ENCODE results near the gene PRAMEF9. TPM values are rescaled to one million over a fixed set of nuclear protein-coding genes. Genes with fewer than 3 reads are reported as not detected.
"Not testable (repeated sequence)": the region's sequence is repeated elsewhere in the genome, so short reads cannot be mapped to it uniquely, and the experiment has no call there.

PRAMEF9 gene
- polyA plus RNA-seq (2013, experiment 1 of 2; ENCODE audit: insufficient read length): not detected
- not detected for polyA plus RNA-seq (2013, experiment 2 of 2; ENCODE audit: insufficient read length)

- DNase-seq: not testable (repeated sequence)
Measured at GRCh38 chr1:13171548-13171947, at the start of gene PRAMEF9. Gene PRAMEF9, plus strand, starts transcription at chr1:13171848. Its CDS starts 3,433 bp downstream, at chr1:13175281.

- not testable (repeated sequence) for DNase-seq
Measured at GRCh38 chr1:13155909-13156308, 15.7 kb upstream of the PRAMEF9 start, which contains the start of gene PRAMEF26. Gene PRAMEF26, minus strand, starts transcription at chr1:13156009. Its CDS starts 2,914 bp downstream, at chr1:13153095.

DNA sequence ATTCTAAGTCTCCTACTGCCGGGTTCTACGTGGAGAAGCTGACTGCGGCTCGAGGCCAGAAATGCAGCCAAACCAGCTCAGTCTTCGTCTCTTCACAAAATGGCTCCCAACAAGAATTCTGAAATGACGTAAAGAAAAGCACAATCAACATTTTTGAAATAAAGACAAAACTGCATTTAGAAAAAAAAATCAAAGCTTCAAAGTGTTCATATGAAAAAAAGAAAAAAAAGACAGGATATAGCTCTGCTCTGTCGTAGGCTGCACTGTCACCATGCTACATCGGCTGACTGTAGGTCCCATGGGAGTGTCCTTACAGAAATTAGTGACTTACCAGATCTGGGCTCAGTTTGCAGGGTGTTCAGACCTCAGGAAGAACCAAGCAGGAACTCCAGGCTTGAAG, 6.1 kb upstream of the PRAMEF9 start, which contains the start of gene HNRNPCL4:
Gene HNRNPCL4 (minus strand): TSS at position 101 of the 400 bp plus-strand sequence. CDS start 164 bp downstream, outside the sequence.
- not testable (repeated sequence) for DNase-seq

DNA sequence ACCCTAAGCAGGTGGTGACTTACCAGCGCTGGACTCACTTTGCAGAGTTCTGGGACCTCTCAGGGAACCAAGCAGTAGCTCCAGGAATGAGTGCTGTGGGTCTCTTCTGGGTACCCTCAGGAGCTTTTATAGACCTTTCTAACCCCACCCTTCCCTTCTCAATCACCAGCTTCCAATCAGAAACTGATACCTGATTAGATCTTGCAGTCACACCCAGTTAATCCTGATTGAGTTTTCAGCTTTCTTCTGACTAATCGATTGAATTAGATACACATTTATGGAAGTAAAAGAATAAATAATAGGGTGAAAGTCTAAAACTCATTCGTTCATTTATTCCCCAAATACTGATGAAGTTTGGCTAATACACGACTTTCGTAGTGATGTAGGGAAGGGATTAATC, 29.7 kb downstream of the PRAMEF9 start, which contains the start of gene PRAMEF13:
Gene PRAMEF13 (minus strand): TSS at position 101 of the 400 bp plus-strand sequence. CDS start 1,820 bp downstream, outside the sequence.
- not testable (repeated sequence) for DNase-seq

DNA sequence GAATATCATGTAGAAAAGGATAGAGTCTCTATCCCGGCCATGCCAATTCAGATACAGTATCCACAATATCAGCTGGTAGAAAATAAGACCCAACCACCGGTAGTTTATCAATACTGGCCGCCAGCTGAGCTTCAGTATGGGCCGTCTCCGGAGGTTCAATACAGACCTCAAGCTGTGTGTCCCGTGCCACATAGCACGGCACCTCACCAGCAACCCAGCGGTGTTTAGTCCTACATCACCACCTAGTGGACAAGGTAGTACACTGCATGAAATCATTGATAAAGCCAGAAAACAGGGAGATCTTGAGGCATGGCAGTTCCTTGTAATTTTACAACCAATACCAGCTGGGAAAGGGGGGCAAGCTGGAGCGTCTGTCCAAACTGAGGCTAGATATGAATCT, 37.1 kb downstream of the PRAMEF9 start:
- not testable (repeated sequence) for DNase-seq

DNA sequence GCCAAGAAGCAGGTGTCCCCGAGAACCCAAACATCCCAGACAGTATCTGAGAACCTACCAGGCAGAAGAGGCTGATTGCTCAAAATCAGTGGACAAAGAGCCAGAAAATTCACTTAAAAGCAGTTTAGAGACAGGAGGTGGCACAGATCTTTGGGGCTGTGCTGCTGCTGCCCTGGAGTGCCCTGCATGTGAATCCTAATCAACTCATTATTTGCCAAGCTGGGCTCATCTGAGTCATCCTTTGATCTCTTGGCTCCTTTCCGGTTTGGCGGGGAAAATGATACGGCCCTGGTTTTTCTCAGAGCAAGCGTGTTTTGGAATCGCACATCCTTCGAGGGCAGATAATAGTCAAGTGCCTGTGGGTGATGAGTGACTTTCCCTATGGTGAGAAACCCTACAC, 45.0 kb downstream of the PRAMEF9 start:
- not testable (repeated sequence) for DNase-seq

DNA sequence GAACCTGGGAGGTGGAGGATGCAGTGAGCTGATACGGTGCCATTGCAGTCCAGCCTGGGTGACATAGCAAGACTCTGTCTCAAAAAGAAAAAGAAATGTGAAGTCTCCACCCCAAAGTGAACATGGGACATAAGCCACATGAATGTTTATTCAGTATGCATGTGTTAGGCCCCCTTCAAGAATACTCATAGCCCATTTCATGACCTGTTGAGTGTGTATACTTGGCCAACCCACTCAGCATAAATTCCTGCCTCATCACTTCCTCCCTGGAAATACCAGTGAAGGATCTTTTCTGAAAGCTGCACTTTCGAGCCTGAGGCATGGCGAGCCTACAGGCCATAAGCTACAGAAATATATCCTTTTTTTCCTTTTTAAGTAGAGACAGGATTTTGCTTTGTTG, 47.6 kb downstream of the PRAMEF9 start:
- not testable (repeated sequence) for DNase-seq

DNA sequence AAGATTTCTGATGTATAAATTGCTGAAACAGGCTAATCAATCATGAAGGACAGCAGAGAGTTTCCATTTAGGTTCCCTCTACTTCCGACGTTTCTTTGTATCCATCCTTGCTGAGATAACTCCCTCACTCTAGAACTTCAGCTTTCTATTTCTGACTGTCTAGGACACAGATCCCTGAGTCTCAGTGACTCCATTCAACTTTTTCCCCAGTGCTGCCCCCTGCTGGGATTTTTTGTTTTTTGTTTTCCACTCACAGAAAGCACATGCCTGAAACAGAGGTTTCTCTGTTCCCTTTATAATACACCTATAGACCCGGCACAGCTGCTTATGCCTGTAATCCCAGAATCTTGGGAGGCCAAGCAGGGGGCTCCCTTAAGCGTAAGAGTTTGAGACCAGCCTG, 51.1 kb downstream of the PRAMEF9 start:
- DNase-seq: not testable (repeated sequence)

DNA sequence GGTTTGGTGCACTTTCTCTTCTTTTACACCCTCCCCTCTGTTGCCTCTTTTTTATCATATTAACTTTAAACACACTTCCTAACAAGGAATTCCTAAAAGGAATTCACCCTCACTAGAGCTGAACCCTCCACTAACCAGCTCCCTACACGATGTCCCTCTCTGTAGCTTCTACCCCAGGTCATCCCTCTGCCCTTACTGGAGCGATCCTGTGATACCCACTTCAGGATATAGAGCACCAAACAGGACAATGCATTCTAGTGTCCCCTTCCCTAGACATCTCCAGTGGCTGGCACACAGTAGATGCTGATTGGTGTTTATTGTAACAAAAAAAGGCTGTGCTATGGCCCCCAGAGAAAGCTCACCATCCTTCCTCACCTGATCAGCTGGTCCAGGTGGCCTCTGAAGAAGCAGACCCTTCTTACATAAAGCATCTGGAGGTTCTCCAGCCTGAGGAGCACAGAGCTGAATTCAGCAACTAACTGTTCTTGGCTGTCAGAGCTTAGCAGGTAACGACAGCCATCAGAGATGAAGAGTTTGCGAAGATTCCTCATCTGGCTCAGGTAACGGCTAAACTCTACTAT, 52.9 kb downstream of the PRAMEF9 start:
- no peak for DNase-seq

DNA sequence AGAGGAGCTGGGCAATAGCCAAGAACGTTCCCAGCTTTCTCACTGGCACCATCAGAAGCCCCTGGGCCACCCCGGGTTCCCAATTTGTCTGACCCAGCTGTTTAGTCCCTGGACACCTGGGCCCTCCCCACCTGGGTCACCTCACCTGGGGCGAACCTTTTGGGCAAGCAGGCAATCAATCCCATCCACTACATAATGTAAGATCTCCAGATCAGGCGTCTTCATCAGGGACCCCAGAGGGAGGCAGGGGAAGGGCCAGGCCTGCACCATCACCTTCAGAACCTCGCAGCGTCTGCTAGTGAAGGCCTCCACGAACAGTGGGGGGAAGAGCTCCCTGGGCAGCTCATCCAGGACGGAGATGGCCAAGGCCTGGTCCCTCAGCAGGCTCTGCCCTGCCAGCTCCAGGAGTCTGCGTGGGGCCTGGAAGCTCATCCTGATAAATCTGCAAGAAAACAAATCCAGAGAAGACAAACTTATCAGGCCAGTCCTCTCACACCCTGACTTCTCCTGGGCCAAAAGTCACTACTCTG, 54.1 kb downstream of the PRAMEF9 start, which contains the start of gene PRAMEF18:
Gene PRAMEF18 (minus strand): TSS at position 480 of the 530 bp plus-strand sequence. CDS start 48 bp downstream, at position 432.
- not testable (repeated sequence) for DNase-seq

- not testable (repeated sequence) for DNase-seq
Measured at GRCh38 chr1:13227271-13228055, 55.8 kb downstream of the PRAMEF9 start.

GRCh38 chr1:13228343-13228781, 56.7 kb downstream of the PRAMEF9 start:
- no peak for DNase-seq

Data from fibroblast of skin of back (primary cell).